CD8-positive, alpha-beta memory T cell (primary cell): ENCODE measurements around the gene KIAA0930. TPM values are rescaled to one million over a fixed set of nuclear protein-coding genes. Genes with fewer than 3 reads are reported as not detected.
A peak's percentile ranks its signal among the peaks of the same experiment; 100 is the strongest.

Experiments used
- CTCF ChIA-PET: fragments of 350-600 bp; sonication (Branson Sonifier 250); formaldehyde crosslinking; loops from one replicate; lab custom pipeline; 2021; ENCODE audit warnings: antibody characterized with exemption; lab: Charles Lee
- POLR2A ChIA-PET: fragments of 350-600 bp; sonication (Branson Sonifier 250); formaldehyde crosslinking; loops from one replicate; lab custom pipeline; 2021; ENCODE audit warnings: antibody characterized with exemption; lab: Charles Lee
- DNase-seq, 5 donors: peaks; one replicate each; pipeline versions ENCODE4 v3.0.0 to v3.0.0-alpha.2; 2020 to 2022; ENCODE audit warnings: mixed read lengths in 1 of 5
- H3K27ac ChIP-seq: one replicate; pipeline ENCODE4 v1.7.0; 2013; ENCODE audit warnings: low read depth, mild to moderate bottlenecking, low read length, moderate library complexity
- H3K27me3 ChIP-seq: 2 replicates; pipeline ENCODE4 v1.7.0; 2013; ENCODE audit warnings: low read length, mild to moderate bottlenecking; ENCODE audit not compliant: insufficient read depth, poor library complexity, severe bottlenecking
- H3K36me3 ChIP-seq: 2 replicates; pipeline ENCODE4 v1.7.0; 2013; ENCODE audit warnings: mild to moderate bottlenecking, low read length, moderate library complexity; ENCODE audit not compliant: insufficient read depth
- H3K4me1 ChIP-seq: 2 replicates; pipeline ENCODE4 v1.7.0; 2013; ENCODE audit warnings: mild to moderate bottlenecking, low read length, moderate library complexity; ENCODE audit not compliant: insufficient read depth
- H3K4me3 ChIP-seq: 2 replicates; pipeline ENCODE4 v1.7.0; 2013; ENCODE audit warnings: mild to moderate bottlenecking, low read length
- H3K9me3 ChIP-seq: 2 replicates; pipeline ENCODE4 v1.7.0; 2013; ENCODE audit warnings: mild to moderate bottlenecking, low read length
- H3K27ac Mint-ChIP-seq, 8 donors: one replicate each; pipeline ENCODE4 v1.8.0; 2020 to 2021; ENCODE audit warnings: mixed read lengths in 8 of 8, mild to moderate bottlenecking in 6 of 8, inconsistent platforms in 3 of 8, moderate library complexity in 3 of 8
- H3K27me3 Mint-ChIP-seq, 2 donors: one replicate each; pipeline ENCODE4 v1.8.0; 2020 to 2021; ENCODE audit warnings: mixed read lengths in 2 of 2, mild to moderate bottlenecking in 1 of 2, moderate library complexity in 1 of 2
- H3K36me3 Mint-ChIP-seq, 3 donors: one replicate each; pipeline ENCODE4 v1.8.0; 2020 to 2021; ENCODE audit warnings: mixed read lengths in 3 of 3, inconsistent platforms in 1 of 3, mild to moderate bottlenecking in 1 of 3
- H3K4me1 Mint-ChIP-seq, 3 donors: one replicate each; pipeline ENCODE4 v1.8.0; 2020 to 2021; ENCODE audit warnings: mixed read lengths in 3 of 3, inconsistent platforms in 1 of 3, mild to moderate bottlenecking in 1 of 3
- H3K4me3 Mint-ChIP-seq, 7 donors: one replicate each; pipeline ENCODE4 v1.8.0; 2020 to 2021; ENCODE audit warnings: mixed read lengths in 7 of 7, mild to moderate bottlenecking in 6 of 7, moderate library complexity in 4 of 7, inconsistent platforms in 2 of 7
- H3K9me3 Mint-ChIP-seq, 5 donors: one replicate each; pipeline ENCODE4 v1.8.0; 2020 to 2022; ENCODE audit warnings: mixed read lengths in 5 of 5, mild to moderate bottlenecking in 3 of 5, moderate library complexity in 2 of 5, inconsistent platforms in 1 of 5
- polyA plus RNA-seq: library from polyadenylated mRNA; unstranded; fragments of 300-500 nt; fragmentation: Illumina TruSeq; gene quantifications from one replicate; pipeline ENCODE4 v1.2.3, GENCODE V29; 2021
- total RNA-seq, 2 experiments: library from RNA; stranded (reverse); gene quantifications; one replicate each; pipeline ENCODE4 v1.2.3, GENCODE V29; 2021

Gene KIAA0930
- total RNA-seq (10 to 100 TPM; 32.3 to 39.5 TPM), polyA plus RNA-seq (2.7 TPM)

DNA sequence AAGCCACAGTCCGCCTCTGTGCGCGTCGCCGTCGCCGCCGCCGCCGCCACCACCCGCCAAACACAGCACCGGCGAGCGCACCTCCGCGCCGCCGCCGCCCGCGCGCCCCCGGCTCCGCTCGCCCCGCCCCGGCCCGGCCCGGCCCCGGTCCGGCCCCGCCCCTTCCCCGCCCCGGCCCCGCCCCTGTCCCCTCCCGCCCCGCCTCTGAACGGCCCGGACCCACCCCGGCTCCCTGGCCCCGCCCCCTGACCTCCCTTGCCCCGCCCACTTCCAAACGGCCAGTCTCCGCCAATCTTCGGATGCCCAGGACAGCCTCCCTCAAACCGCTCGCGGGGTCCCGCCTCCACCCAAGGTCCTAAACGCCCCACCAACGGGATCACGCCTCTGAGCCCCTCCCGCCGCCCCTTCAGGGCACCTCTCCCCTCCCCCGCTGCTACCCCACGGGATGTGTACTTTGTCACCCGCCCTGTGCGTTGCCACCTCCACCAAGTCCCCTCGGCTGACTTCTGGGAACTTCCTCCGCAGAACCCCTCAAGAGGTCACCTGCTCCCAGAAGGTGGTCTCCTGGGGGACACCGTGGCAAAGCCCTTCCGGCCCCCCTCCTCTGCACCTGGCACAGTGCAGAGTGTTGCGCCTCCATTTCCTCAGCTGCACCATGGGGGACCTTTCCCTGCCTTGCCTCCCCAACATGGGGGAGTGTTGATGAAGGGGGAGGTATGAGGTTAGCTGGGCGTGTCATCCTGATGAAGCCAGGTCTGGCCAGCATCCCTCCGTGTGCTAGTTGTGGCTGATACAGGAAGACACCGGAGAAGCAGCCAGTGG lies at the start of gene KIAA0930:
Gene KIAA0930 (minus strand): TSS at position 85 of the 822 bp plus-strand sequence. CDS start 191 bp downstream, outside the sequence.
- H3K36me3 Mint-ChIP-seq: peaks cover 0 to 21% (median 2%) of the 10 kb centered on the region in 3 donors
- no peaks in the 10 kb centered on the region for H3K9me3 ChIP-seq
- H3K4me3 ChIP-seq: peak within 1 kb of the TSS; percentile 65
- peak within 1 kb of the TSS; percentile 47 for H3K27ac ChIP-seq
- peaks cover 0 to 2% (median 0%) of the 10 kb centered on the region in 5 donors for H3K9me3 Mint-ChIP-seq
- no peaks in the 10 kb centered on the region for H3K27me3 ChIP-seq
- ChIA-PET CTCF (no interaction called here), POLR2A (interaction anchor here (1.1 kb wide), 1 partner anchor 77 kb away, joined by 4 read pairs; the partner anchor contains the start of gene NUP50)
- peak within 1 kb of the TSS; percentile 78 to 93 (median 92) for H3K27ac Mint-ChIP-seq
- peaks cover 0 to 1% of the 10 kb centered on the region in 2 donors for H3K27me3 Mint-ChIP-seq
- H3K4me1 ChIP-seq: peaks cover 20% of the 10 kb centered on the region
- peak; percentile 81 to 92 (median 86) for DNase-seq
- H3K4me1 Mint-ChIP-seq: peaks cover 33 to 47% (median 35%) of the 10 kb centered on the region in 3 donors
- peak within 1 kb of the TSS; percentile 91 to 98 (median 94) for H3K4me3 Mint-ChIP-seq
- no peaks in the 10 kb centered on the region for H3K36me3 ChIP-seq

DNA sequence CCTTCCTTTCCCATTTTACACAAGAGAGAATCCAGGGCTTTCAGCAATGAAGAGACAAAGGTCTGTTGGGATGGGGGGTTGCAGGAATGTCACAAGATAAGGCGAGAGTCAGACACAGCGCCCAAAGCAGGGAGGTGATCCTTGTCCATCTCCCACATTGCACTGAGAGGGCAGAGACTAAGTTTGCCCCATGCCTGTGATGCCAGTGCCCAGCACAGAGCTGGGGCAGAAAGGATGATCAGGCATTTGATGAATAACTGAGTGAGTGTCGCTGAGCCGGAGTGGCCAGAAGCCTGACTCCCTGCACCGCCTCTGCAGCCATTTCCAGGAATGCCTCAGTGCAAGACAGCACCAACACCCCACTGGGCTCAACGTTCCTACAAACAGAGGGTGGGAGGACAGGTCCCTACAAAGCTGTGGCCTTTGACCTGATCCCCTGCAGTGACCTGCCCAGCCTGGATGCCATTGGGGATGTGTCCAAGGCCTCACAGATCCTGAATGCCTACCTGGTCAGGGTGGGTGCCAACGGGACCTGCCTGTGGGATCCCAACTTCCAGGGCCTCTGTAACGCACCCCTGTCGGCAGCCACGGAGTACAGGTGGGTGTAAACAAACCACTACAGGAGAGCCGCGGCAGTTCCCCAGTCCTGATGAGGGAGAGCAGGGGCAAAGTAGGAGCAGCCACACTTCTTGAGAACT lies 46.3 kb upstream of the KIAA0930 start:
- Histone ChIP-seq H3K27ac (no peak overlapping the region), H3K9me3 (no peaks in the 10 kb centered on the region), H3K27me3 (peaks cover 4% of the 10 kb centered on the region), H3K4me3 (no peak overlapping the region), H3K4me1 (no peaks in the 10 kb centered on the region), H3K36me3 (no peaks in the 10 kb centered on the region)
- peak in 1 of 5 donors; percentile 27 for DNase-seq
- Mint-ChIP-seq H3K4me3 (no peak overlapping the region), H3K36me3 (no peaks in the 10 kb centered on the region), H3K27ac (peak overlapping the region in 1 of 8 donors; percentile 39), H3K27me3 (peaks cover 30 to 37% of the 10 kb centered on the region in 2 donors), H3K4me1 (peaks cover 0 to 9% (median 0%) of the 10 kb centered on the region in 3 donors), H3K9me3 (no peaks in the 10 kb centered on the region)
- ChIA-PET CTCF (interaction anchor here (1.2 kb wide), 1 partner anchor 14 kb away, joined by 3 read pairs; no protein-coding TSS in a partner anchor), POLR2A (no interaction called here)

DNA sequence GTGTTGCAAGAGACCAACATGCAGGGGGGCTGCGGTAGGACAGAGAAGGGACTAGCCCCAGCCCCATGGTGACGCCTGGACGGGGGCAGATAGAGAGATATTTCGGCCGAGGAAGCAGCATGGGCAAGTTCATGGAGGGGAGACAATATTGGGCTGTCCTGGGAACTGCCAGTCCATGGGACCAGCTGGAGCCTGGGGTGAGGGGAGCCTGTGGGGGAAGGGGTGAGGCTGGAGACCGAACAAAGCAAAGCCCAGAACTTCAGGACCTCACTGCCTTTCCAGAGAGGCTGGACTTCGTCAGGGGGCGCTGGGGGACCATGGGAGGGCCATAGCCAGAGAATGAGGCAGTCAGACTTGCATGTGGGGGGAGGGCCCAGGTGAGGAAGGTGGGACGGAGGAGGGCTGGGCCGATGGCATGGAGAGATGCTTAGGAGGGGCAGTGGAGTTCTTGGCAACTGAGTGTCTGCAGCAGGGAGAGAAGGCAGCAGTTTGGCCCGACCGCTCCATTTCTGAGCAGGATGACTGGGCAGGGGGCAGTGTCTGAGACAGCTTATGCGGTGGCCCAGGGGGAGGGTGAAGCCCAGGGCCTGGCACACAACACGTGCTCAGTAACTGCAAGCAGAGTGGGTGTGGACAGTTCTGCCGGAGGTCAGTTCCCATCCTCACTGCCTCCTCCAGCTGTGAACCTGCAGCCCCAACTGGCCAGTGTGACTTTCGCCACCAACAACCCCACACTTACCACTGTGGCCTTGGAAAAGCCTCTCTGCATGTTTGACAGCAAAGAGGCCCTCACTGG lies 44.8 kb upstream of the KIAA0930 start:
- no peaks in the 10 kb centered on the region for H3K4me1 ChIP-seq
- no peaks in the 10 kb centered on the region for H3K36me3 Mint-ChIP-seq
- no peak overlapping the region for H3K27ac ChIP-seq
- peaks cover 0 to 9% (median 0%) of the 10 kb centered on the region in 3 donors for H3K4me1 Mint-ChIP-seq
- H3K4me3 Mint-ChIP-seq: no peak overlapping the region
- H3K27me3 ChIP-seq: peaks cover 4% of the 10 kb centered on the region
- POLR2A ChIA-PET: no interaction called here
- no peaks in the 10 kb centered on the region for H3K9me3 Mint-ChIP-seq
- H3K27me3 Mint-ChIP-seq: peaks cover 37 to 46% of the 10 kb centered on the region in 2 donors
- no peaks in the 10 kb centered on the region for H3K36me3 ChIP-seq
- peak overlapping the region in 2 of 8 donors; percentile 47 to 84 for H3K27ac Mint-ChIP-seq
- H3K4me3 ChIP-seq: no peak overlapping the region
- peak in 1 of 5 donors; percentile 49 for DNase-seq
- CTCF ChIA-PET: interaction anchor here (1.0 to 1.2 kb wide), 2 partner anchors 15 to 149 kb away, joined by 3 read pairs; no protein-coding TSS in a partner anchor
- H3K9me3 ChIP-seq: no peaks in the 10 kb centered on the region

DNA sequence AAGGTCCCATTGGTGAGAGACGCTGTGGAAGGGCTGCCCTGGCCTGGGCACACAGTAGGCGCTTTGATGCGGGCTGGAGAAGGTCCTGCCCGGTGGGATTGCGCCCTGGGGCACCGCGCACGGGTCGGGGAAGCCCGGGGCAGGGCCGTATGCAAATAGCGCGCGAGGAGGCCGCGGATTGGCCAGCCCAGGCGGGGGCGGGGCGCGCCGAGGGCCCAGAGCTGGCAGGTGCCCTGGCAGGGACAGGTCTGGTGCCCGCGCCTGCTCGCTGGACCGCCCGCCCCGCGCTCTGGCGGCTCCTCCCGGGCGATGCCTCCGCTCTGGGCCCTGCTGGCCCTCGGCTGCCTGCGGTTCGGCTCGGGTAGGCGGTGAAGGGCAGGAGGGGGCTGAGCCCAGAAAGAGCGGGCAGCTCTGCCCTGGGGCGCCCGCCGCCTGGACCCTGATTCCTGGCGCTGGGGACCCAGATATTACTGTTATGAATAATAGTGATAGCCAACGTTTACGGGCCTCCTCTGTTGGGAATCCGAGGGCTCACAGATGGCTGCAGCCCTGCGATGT lies 44.1 kb upstream of the KIAA0930 start, which contains the start of gene UPK3A:
Gene UPK3A (plus strand): TSS at position 245 of the 558 bp plus-strand sequence. CDS start 65 bp downstream, at position 310.
- H3K4me1 ChIP-seq: peaks cover 3% of the 10 kb centered on the region
- Mint-ChIP-seq H3K4me3 (peak within 1 kb of the TSS in 1 of 7 donors; percentile 27), H3K4me1 (peaks cover 0 to 9% (median 0%) of the 10 kb centered on the region in 3 donors), H3K27ac (peak within 1 kb of the TSS in 2 of 8 donors; percentile 47 to 84), H3K27me3 (peaks cover 37 to 46% of the 10 kb centered on the region in 2 donors), H3K9me3 (no peaks in the 10 kb centered on the region), H3K36me3 (no peaks in the 10 kb centered on the region)
- ChIA-PET CTCF (interaction anchor here (1.4 kb wide), 1 partner anchor 148 kb away, joined by 3 read pairs; no protein-coding TSS in a partner anchor), POLR2A (no interaction called here)
- peak; percentile 27 to 65 (median 45) for DNase-seq
- peak within 1 kb of the TSS; percentile 22 for H3K4me3 ChIP-seq
- no peaks in the 10 kb centered on the region for H3K36me3 ChIP-seq
- H3K9me3 ChIP-seq: no peaks in the 10 kb centered on the region
- H3K27me3 ChIP-seq: peaks cover 4% of the 10 kb centered on the region
- H3K27ac ChIP-seq: no peak within 1 kb of the TSS

DNA sequence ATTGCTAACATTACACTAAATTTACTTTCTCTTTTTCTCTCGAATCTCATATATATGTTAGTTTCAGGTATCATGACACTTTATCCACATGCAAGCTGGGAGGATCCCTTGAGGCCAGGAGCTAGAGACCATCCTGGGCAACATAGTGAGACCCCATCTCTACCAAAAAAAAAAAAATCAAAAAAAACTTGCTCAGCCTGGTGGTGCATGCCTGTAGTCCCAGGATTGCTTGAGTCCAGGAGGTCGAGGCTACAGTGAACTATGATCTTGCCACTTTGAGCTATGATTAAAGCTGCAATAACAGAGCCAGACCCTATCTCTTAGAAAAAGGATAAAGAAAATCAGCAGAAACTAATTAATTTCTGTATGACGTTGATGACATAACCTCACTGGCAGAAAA lies 40.3 kb upstream of the KIAA0930 start:
- H3K9me3 ChIP-seq: no peaks in the 10 kb centered on the region
- no peak overlapping the region for H3K4me3 ChIP-seq
- no peak overlapping the region for H3K27ac ChIP-seq
- peaks cover 4% of the 10 kb centered on the region for H3K27me3 ChIP-seq
- Mint-ChIP-seq H3K27me3 (peaks cover 36 to 38% of the 10 kb centered on the region in 2 donors), H3K4me3 (no peak overlapping the region), H3K36me3 (no peaks in the 10 kb centered on the region), H3K27ac (peak overlapping the region in 2 of 8 donors; percentile 6 to 36), H3K9me3 (no peaks in the 10 kb centered on the region), H3K4me1 (peaks cover 0 to 9% (median 0%) of the 10 kb centered on the region in 3 donors)
- no peak for DNase-seq
- H3K36me3 ChIP-seq: no peaks in the 10 kb centered on the region
- ChIA-PET POLR2A (no interaction called here), CTCF (no interaction called here)
- peaks cover 4% of the 10 kb centered on the region for H3K4me1 ChIP-seq

DNA sequence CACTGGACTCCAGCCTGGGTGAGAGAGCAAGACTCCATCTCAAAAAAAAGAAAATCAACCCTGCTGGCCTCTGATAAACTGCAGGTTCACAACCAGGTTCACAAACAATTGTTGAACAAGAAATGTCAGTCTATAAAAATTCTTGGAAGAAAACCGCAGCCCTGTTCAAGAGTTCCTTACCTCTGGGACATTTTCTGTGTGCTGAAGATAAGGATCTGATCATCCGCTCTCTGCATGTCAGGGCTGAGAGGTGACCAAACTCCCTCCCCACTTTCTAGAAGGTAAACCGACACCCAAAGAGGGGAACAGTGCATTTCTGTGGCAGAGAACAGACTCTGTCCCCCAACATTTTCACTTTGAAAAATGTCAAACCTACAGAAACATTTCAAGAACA lies 39.9 kb upstream of the KIAA0930 start:
- Mint-ChIP-seq H3K4me3 (no peak overlapping the region), H3K36me3 (no peaks in the 10 kb centered on the region)
- POLR2A ChIA-PET: no interaction called here

DNA sequence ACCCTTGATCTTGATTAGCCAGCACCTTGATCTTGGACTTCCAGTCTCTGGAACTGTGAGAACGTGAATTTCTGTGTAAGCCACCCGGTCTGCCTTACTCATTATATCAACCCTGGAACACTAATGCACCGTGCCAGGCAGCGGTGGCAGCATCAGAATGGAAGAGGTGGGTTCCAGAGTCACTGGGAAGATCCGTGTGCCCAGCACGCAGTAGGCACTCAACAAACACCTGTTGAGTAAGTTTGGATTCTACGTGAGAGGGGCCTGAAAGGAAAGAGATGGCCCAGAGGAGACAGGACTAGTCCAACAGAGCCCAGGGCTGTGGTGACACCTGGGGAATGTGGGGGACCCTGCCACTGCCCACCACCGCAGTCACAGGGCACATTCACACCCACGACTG lies 37.4 kb upstream of the KIAA0930 start:
- Histone ChIP-seq H3K4me1 (peaks cover 4% of the 10 kb centered on the region), H3K4me3 (no peak overlapping the region), H3K27me3 (no peaks in the 10 kb centered on the region), H3K36me3 (no peaks in the 10 kb centered on the region), H3K27ac (no peak overlapping the region), H3K9me3 (no peaks in the 10 kb centered on the region)
- Mint-ChIP-seq H3K4me1 (no peaks in the 10 kb centered on the region), H3K4me3 (no peak overlapping the region), H3K27me3 (peaks cover 18 to 20% of the 10 kb centered on the region in 2 donors), H3K27ac (peak overlapping the region in 1 of 8 donors; percentile 43), H3K9me3 (no peaks in the 10 kb centered on the region), H3K36me3 (no peaks in the 10 kb centered on the region)
- no peak for DNase-seq
- POLR2A ChIA-PET: no interaction called here
- CTCF ChIA-PET: no interaction called here

More for the DNA sequence above, 39.9 kb upstream of the KIAA0930 start:
- Mint-ChIP-seq H3K9me3 (no peaks in the 10 kb centered on the region), H3K27me3 (peaks cover 35 to 36% of the 10 kb centered on the region in 2 donors), H3K27ac (no peak overlapping the region), H3K4me1 (peaks cover 0 to 9% (median 0%) of the 10 kb centered on the region in 3 donors)
- H3K9me3 ChIP-seq: no peaks in the 10 kb centered on the region
- no peak overlapping the region for H3K4me3 ChIP-seq
- no peak for DNase-seq
- H3K27me3 ChIP-seq: peaks cover 4% of the 10 kb centered on the region
- peaks cover 4% of the 10 kb centered on the region for H3K4me1 ChIP-seq
- CTCF ChIA-PET: interaction anchor here (0.9 kb wide), 1 partner anchor 39 kb away, joined by 3 read pairs; no protein-coding TSS in a partner anchor
- no peaks in the 10 kb centered on the region for H3K36me3 ChIP-seq
- H3K27ac ChIP-seq: no peak overlapping the region
